Measurements from ENCODE around the gene WDFY1. TPM values are rescaled to one million over a fixed set of nuclear protein-coding genes. Genes with fewer than 3 reads are reported as not detected.

WDFY1 gene
- total RNA-seq, 1 experiment from 2014 or later: 66.0 TPM

DNA sequence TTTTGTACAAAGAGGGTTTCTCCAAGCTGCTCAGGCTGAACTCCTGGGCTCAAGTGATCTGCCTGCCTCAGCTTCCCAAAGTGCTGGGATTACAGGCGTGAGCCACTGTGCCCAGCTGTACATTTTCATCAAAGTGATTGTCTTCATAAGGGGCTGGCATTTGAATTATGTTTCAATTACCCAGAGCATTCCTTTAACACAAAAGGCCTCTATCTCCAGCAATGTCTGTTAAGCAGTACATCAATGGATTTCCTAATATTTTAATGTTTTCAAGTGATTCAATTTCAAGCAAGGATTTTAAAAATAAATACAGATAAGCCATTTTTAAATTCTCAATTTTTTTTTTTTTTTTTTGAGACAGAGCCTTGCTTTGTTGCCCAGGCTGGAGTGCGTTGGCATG, 56.9 kb downstream of the WDFY1 start (continued):
- TF ChIP-seq, protein P1, sequence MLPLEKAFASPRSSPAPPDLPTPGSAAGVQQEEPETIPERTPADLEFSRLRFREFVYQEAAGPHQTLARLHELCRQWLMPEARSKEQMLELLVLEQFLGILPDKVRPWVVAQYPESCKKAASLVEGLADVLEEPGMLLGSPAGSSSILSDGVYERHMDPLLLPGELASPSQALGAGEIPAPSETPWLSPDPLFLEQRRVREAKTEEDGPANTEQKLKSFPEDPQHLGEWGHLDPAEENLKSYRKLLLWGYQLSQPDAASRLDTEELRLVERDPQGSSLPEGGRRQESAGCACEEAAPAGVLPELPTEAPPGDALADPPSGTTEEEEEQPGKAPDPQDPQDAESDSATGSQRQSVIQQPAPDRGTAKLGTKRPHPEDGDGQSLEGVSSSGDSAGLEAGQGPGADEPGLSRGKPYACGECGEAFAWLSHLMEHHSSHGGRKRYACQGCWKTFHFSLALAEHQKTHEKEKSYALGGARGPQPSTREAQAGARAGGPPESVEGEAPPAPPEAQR (CRISPR knock-in tag; IDR thresholded peaks at IDR 0.05): no peak
- TF ChIP-seq, protein P2, sequence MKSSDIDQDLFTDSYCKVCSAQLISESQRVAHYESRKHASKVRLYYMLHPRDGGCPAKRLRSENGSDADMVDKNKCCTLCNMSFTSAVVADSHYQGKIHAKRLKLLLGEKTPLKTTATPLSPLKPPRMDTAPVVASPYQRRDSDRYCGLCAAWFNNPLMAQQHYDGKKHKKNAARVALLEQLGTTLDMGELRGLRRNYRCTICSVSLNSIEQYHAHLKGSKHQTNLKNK (CRISPR knock-in tag; IDR thresholded peaks at IDR 0.05): no peak
- TF ChIP-seq, protein P3, sequence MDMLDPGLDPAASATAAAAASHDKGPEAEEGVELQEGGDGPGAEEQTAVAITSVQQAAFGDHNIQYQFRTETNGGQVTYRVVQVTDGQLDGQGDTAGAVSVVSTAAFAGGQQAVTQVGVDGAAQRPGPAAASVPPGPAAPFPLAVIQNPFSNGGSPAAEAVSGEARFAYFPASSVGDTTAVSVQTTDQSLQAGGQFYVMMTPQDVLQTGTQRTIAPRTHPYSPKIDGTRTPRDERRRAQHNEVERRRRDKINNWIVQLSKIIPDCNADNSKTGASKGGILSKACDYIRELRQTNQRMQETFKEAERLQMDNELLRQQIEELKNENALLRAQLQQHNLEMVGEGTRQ (CRISPR knock-in tag; IDR thresholded peaks at IDR 0.05): no peak
- TF ChIP-seq KAT7 (CRISPR knock-in tag; IDR thresholded peaks at IDR 0.05; ENCODE audit: borderline replicate concordance): no peak
- TF ChIP-seq, protein P4, sequence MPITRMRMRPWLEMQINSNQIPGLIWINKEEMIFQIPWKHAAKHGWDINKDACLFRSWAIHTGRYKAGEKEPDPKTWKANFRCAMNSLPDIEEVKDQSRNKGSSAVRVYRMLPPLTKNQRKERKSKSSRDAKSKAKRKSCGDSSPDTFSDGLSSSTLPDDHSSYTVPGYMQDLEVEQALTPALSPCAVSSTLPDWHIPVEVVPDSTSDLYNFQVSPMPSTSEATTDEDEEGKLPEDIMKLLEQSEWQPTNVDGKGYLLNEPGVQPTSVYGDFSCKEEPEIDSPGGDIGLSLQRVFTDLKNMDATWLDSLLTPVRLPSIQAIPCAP (CRISPR knock-in tag; IDR thresholded peaks at IDR 0.05): no peak

DNA sequence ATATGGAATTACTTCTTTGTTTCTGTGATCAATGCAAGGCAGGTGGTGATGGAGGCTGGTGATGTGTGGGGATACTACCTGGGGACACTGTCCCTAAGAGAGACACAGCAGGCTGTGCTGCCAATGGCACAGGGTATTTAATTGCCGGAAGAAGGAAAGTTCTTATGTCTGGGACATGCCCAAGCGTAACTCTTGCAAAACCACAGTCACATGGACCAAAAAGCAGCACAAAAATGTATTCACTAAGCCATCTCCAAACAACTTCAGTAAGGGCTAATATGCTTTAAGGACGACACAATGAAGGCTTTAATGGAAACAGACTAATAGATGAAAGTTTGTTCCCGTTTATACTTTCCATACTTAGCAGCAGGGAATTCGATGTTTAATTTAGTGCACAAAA, 58.0 kb downstream of the WDFY1 start:
- Mint-ChIP-seq H3K27me3 (ENCODE audit: low read depth) (no peaks in the 10 kb centered on the region), H3K9me3 (peaks cover 7% of the 10 kb centered on the region; the same call in 1 of the 2 replicates), H3K27ac (peak overlapping the region; percentile 29), H3K4me1 (0 out of 2 replicates have a peak, but pooled peaks cover 4% of the 10 kb centered on the region), H3K4me3 (no peak overlapping the region), H3K36me3 (peaks cover 54% of the 10 kb centered on the region)
- TF ChIP-seq SMAD3 (CRISPR knock-in tag; IDR thresholded peaks at IDR 0.05; ENCODE audit: borderline replicate concordance): no peak
- no peak for TF ChIP-seq RELA (CRISPR knock-in tag; IDR thresholded peaks at IDR 0.05; ENCODE audit: borderline replicate concordance)
- TF ChIP-seq JUN (CRISPR knock-in tag; IDR thresholded peaks at IDR 0.05): no peak
- no peak for TF ChIP-seq ZNF396 (CRISPR knock-in tag; IDR thresholded peaks at IDR 0.05; ENCODE audit: borderline replicate concordance)
- no peak for TF ChIP-seq ZNF232 (CRISPR knock-in tag; IDR thresholded peaks at IDR 0.05)
- TF ChIP-seq TCF7 (CRISPR knock-in tag; IDR thresholded peaks at IDR 0.05; ENCODE audit: low read depth): no peak
- TF ChIP-seq, protein P5, sequence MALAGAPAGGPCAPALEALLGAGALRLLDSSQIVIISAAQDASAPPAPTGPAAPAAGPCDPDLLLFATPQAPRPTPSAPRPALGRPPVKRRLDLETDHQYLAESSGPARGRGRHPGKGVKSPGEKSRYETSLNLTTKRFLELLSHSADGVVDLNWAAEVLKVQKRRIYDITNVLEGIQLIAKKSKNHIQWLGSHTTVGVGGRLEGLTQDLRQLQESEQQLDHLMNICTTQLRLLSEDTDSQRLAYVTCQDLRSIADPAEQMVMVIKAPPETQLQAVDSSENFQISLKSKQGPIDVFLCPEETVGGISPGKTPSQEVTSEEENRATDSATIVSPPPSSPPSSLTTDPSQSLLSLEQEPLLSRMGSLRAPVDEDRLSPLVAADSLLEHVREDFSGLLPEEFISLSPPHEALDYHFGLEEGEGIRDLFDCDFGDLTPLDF (CRISPR knock-in tag; IDR thresholded peaks at IDR 0.05): no peak
- TF ChIP-seq ZNF219 (CRISPR knock-in tag; IDR thresholded peaks at IDR 0.05; ENCODE audit: borderline replicate concordance): no peak
- TF ChIP-seq ZBTB21 (CRISPR knock-in tag; IDR thresholded peaks at IDR 0.05; ENCODE audit: borderline replicate concordance): no peak
- ATAC-seq (no peak), DNase-seq (ENCODE audit: low spot score) (no peak)
- CTCF ChIA-PET: no interaction called here
- POLR2A ChIA-PET: no interaction called here

DNA sequence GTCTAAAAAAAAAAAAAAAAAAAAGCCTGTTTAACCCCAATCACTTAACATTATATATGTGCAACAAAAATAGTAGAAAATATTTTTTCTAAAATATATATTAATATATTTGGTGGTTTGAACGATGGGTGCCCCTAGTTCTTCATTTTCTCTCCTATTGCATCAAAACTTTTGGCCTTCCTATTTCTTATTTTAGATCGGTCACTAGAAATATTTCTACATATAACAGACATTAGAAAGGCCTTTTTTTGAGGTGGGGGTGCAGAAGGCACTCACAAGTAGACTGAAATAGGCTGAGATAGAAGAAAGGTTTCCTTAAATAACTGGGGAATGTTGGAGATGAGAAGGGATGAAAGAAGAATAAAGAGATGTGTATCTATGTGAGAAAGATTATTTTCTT, 58.4 kb downstream of the WDFY1 start:
- peak overlapping the region; percentile 29 for H3K27ac Mint-ChIP-seq
- ChIA-PET POLR2A (no interaction called here), CTCF (no interaction called here)
- H3K27me3 Mint-ChIP-seq (ENCODE audit: low read depth): no peaks in the 10 kb centered on the region
- DNase-seq (ENCODE audit: low spot score): no peak
- H3K9me3 Mint-ChIP-seq: peaks cover 7% of the 10 kb centered on the region; the same call in 1 of the 2 replicates
- no peak overlapping the region for H3K4me3 Mint-ChIP-seq
- 0 out of 2 replicates have a peak, but pooled peaks cover 4% of the 10 kb centered on the region for H3K4me1 Mint-ChIP-seq
- peaks cover 56% of the 10 kb centered on the region for H3K36me3 Mint-ChIP-seq
- ATAC-seq: no peak
- no peak for TF ChIP-seq JUN (CRISPR knock-in tag; IDR thresholded peaks at IDR 0.05)
- no peak for TF ChIP-seq GABPB1 (CRISPR knock-in tag; IDR thresholded peaks at IDR 0.05)
- no peak for TF ChIP-seq GTF2I (CRISPR knock-in tag; conservative IDR thresholded peaks at IDR 0.05)
- TF ChIP-seq ZNF263 (CRISPR knock-in tag; IDR thresholded peaks at IDR 0.05; ENCODE audit: low read depth): no peak
- no peak for TF ChIP-seq KAT7 (CRISPR knock-in tag; IDR thresholded peaks at IDR 0.05; ENCODE audit: borderline replicate concordance)
- no peak for TF ChIP-seq OVOL2 (CRISPR knock-in tag; IDR thresholded peaks at IDR 0.05; ENCODE audit: borderline replicate concordance)
- no peak for TF ChIP-seq SMAD4 (CRISPR knock-in tag; IDR thresholded peaks at IDR 0.05)
- no peak for TF ChIP-seq ZNF138 (CRISPR knock-in tag; conservative IDR thresholded peaks at IDR 0.05)
- no peak for TF ChIP-seq EMX1 (CRISPR knock-in tag; IDR thresholded peaks at IDR 0.05)
- no peak for TF ChIP-seq ZNF416 (CRISPR knock-in tag; IDR thresholded peaks at IDR 0.05)
- no peak for TF ChIP-seq ZNF317 (CRISPR knock-in tag; IDR thresholded peaks at IDR 0.05; ENCODE audit: borderline replicate concordance, low read depth)
- TF ChIP-seq NFATC4 (CRISPR knock-in tag; IDR thresholded peaks at IDR 0.05): no peak
- TF ChIP-seq NR1H2 (CRISPR knock-in tag; IDR thresholded peaks at IDR 0.05): no peak
- no peak for TF ChIP-seq GRHL2 (CRISPR knock-in tag; IDR thresholded peaks at IDR 0.05; ENCODE audit: insufficient replicate concordance, severe bottlenecking)
- TF ChIP-seq, protein P6, sequence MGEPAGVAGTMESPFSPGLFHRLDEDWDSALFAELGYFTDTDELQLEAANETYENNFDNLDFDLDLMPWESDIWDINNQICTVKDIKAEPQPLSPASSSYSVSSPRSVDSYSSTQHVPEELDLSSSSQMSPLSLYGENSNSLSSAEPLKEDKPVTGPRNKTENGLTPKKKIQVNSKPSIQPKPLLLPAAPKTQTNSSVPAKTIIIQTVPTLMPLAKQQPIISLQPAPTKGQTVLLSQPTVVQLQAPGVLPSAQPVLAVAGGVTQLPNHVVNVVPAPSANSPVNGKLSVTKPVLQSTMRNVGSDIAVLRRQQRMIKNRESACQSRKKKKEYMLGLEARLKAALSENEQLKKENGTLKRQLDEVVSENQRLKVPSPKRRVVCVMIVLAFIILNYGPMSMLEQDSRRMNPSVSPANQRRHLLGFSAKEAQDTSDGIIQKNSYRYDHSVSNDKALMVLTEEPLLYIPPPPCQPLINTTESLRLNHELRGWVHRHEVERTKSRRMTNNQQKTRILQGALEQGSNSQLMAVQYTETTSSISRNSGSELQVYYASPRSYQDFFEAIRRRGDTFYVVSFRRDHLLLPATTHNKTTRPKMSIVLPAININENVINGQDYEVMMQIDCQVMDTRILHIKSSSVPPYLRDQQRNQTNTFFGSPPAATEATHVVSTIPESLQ (CRISPR knock-in tag; IDR thresholded peaks at IDR 0.05): no peak
- no peak for TF ChIP-seq ZNF423 (CRISPR knock-in tag; IDR thresholded peaks at IDR 0.05)
- no peak for TF ChIP-seq ZNF121 (CRISPR knock-in tag; IDR thresholded peaks at IDR 0.05)
